Stimulated activated CD4-positive, alpha-beta T cell treated with anti-CD3 and anti-CD28 coated beads, TNF-alpha, amount 100 ng/mL, for 24 hours (primary cell): ENCODE measurements around the gene SF1.

ENCODE experiments used
- DNase-seq, 3 experiments: peaks; one replicate each; pipeline ENCODE4 v3.0.0-alpha.2; 2020; ENCODE audit warnings: low read depth in 3 of 3

Gene SF1

GRCh38 chr11:64723907-64724862 lies 54.2 kb downstream of the SF1 start:
- DNase-seq = no peak

- peak; percentile 74 to 87 (median 83) for DNase-seq
Measured at GRCh38 chr11:64723117-64723906, 55.0 kb downstream of the SF1 start, which contains the start of gene NRXN2. NRXN2 (minus strand) TSS chr11:64723197; CDS start chr11:64713699, 9,498 bp downstream.

GRCh38 chr11:64722141-64723065 lies 55.9 kb downstream of the SF1 start:
- no peak for DNase-seq

- no peak for DNase-seq
Measured at GRCh38 chr11:64721359-64721699, 57.0 kb downstream of the SF1 start.

- no peak for DNase-seq
Measured at GRCh38 chr11:64720640-64721358, 57.5 kb downstream of the SF1 start.

GRCh38 chr11:64720167-64720566 lies 58.2 kb downstream of the SF1 start:
- no peak for DNase-seq

GRCh38 chr11:64719406-64719805 lies 58.9 kb downstream of the SF1 start:
- DNase-seq = no peak

GRCh38 chr11:64718780-64719124 lies 59.6 kb downstream of the SF1 start:
- DNase-seq = no peak

- no peak for DNase-seq
Measured at GRCh38 chr11:64718084-64718779, 60.1 kb downstream of the SF1 start.

GRCh38 chr11:64717268-64717578 lies 61.1 kb downstream of the SF1 start:
- DNase-seq = no peak

GRCh38 chr11:64716473-64717267 lies 61.7 kb downstream of the SF1 start:
- DNase-seq = no peak

GRCh38 chr11:64715756-64716472 lies 62.4 kb downstream of the SF1 start:
- DNase-seq = no peak

GRCh38 chr11:64715110-64715509 lies 63.2 kb downstream of the SF1 start:
- DNase-seq = no peak

- DNase-seq = no peak
Measured at GRCh38 chr11:64714666-64715065, 63.7 kb downstream of the SF1 start.
